ENCODE data around the gene THTPA. TPM values are rescaled to one million over a fixed set of nuclear protein-coding genes. Genes with fewer than 3 reads are reported as not detected.
A peak's percentile ranks its signal among the peaks of the same experiment; 100 is the strongest.
"Not testable (repeated sequence)": the region's sequence is repeated elsewhere in the genome, so short reads cannot be mapped to it uniquely, and the experiment has no call there.

THTPA gene
- polyA plus RNA-seq, 4 donors, result 15.8 to 21.1 (median 17.3) TPM

DNA sequence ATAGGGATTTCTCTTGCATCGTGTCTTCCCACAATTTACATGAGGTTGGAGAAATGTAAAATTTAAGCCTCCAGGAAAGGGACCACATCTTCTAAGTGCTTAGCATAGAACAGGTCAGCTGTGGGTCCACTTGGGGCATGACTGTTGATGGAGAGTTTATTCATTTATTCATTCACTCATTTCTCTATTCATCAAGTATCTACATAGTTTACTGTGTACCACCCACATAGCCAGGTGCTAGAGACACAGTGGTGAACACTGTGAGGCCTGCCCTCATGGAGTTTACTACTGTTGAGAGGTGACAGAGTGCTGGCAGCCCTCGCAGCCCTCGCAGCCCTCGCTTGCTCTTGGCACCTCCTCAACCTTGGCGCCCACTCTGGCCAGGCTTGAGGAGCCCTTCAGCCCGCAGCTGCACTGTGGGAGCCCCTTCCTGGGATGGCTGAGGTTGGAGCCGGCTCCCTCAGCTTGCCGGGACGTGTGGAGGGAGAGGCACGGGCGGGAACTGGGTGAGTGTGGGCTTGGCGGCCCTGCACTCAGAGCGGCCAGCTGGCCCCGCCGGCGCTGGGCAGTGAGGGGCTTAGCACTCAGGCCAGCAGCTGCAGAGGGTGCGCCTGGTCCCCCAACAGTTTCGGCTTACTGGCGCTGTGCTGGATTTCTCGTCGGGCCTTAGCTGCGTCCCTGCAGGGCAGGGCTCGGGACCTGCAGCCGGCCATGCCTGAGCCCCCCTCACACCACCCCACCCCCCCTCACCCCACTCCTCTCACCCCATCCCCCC is 24.3 kb downstream of the THTPA start:
- DNase-seq (ENCODE audit: low read depth in 4 of 4, low spot score in 3 of 4), result no peak

GRCh38 chr14:23580948-23581281 is 24.8 kb downstream of the THTPA start:
- no peak for DNase-seq (ENCODE audit: low read depth in 4 of 4, low spot score in 3 of 4)

GRCh38 chr14:23582906-23583760 is 27.1 kb downstream of the THTPA start:
- no peak for DNase-seq (ENCODE audit: low read depth in 4 of 4, low spot score in 3 of 4)

DNA sequence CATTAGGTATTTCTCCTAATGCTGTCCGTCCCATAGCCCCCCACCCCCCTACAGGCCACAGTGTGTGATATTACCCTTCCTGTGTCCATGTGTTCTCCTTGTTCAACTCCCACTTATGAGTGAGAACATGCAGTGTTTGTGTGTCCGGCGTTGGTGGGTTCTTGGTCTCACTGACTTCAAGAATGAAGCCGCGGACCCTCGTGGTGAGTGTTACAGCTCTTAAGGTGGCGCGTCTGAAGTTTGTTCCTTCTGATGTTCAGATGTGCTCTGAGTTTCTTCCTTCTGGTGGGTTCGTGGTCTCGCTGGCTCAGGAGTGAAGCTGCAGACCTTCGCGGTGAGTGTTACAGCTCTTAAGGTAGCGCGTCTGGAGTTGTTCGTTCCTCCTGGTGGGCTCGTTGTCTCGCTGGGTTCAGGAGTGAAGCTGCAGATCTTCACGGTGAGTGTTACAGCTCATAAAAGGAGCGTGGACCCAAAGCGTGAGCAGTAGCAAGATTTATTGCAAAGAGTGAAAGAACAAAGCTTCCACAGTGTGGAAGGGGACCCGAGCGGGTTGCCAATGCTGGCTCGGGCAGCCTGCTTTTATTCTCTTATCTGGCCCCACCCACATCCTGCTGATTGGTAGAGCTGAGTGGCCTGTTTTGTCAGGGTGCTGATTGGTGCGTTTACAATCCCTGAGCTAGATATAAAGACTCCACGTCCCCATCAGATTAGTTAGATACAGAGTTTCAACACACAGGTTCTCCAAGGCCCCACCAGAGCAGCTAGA is 27.9 kb downstream of the THTPA start:
- not testable (repeated sequence) for DNase-seq (ENCODE audit: low read depth in 4 of 4, low spot score in 3 of 4)

DNA sequence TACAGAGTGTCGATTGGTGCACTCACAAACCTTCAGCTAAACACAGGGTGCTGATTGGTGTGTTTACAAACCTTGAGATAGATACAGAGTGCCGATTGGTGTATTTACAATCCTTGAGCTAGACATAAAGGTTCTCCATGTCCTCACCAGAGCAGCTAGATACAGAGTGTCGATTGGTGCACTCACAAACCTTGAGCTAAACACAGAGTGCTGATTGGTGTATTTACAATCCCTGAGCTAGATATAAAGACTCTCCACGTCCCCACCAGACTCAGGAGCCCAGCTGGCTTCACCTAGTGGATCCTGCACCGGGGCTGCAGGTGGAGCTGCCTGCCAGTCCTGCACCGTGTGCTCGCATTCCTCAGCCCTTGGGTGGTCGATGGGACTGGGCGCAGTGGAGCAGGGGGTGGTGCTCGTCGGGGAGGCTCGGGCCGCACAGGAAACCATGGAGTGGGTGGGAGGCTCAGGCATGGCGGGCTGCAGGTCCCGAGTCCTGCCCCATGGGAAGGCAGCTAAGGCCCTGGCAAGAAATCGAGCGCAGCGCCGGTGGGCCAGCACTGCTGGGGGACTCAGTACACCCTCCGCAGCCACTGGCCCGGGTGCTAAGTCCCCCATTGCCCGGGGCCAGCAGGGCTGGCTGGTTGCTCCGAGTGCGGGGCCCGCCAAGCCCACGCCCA is 28.6 kb downstream of the THTPA start:
- DNase-seq (ENCODE audit: low read depth in 4 of 4, low spot score in 3 of 4), result not testable (repeated sequence)

GRCh38 chr14:23588884-23589598 is 33.0 kb downstream of the THTPA start:
- peak; percentile 79 to 83 (median 82) for DNase-seq (ENCODE audit: low read depth in 4 of 4, low spot score in 3 of 4)

DNA sequence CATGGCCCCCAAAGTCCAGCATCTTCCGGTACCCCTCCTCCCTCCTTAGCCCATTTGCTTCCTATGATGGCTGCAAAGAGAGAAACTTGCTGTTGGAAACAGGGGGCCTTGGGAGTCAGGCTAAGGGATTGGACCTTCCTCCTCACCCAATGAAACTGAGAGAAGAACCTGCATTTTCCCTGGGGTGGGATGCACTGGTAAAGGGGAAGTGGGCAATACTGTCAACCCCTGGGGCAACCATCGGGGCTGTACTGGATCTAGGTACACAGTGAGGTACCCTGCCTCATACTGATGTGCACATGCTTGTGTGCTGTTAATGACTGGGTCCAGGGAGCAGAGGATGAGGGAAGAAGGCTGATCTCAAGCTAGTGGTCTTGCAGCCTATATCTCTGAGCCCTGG is 33.5 kb downstream of the THTPA start:
- no peak for DNase-seq (ENCODE audit: low read depth in 4 of 4, low spot score in 3 of 4)

DNA sequence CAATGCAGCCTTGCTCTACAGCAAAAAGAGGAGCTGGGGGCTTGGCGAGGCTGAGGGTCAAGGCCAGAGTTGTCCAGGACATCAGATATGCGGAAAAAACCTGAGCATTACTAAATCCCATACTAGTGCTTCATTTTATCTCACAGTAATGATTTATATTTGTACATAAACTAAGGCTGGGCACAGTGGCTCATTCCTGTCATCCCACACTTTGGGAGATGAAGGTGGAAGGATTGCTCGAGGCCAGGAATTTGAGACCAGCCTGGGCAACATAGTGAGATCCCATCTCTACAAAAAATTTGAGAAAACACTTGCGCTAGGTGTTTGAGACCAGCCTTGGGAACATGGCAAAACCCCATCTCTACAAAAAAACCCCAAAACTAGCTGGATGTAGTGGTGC is 34.1 kb downstream of the THTPA start:
- DNase-seq (ENCODE audit: low read depth in 4 of 4, low spot score in 3 of 4), result no peak

- not testable (repeated sequence) for DNase-seq (ENCODE audit: low read depth in 4 of 4, low spot score in 3 of 4)
Observed at GRCh38 chr14:23594191-23594590, 38.1 kb downstream of the THTPA start.

GRCh38 chr14:23600322-23600707 is 44.2 kb downstream of the THTPA start:
- no peak for DNase-seq (ENCODE audit: low read depth in 4 of 4, low spot score in 3 of 4)

GRCh38 chr14:23600806-23601205 is 44.7 kb downstream of the THTPA start:
- DNase-seq (ENCODE audit: low read depth in 4 of 4, low spot score in 3 of 4), result no peak

GRCh38 chr14:23601424-23601823 is 45.4 kb downstream of the THTPA start:
- DNase-seq (ENCODE audit: low read depth in 4 of 4, low spot score in 3 of 4), result no peak

GRCh38 chr14:23601845-23602180 is 45.7 kb downstream of the THTPA start:
- no peak for DNase-seq (ENCODE audit: low read depth in 4 of 4, low spot score in 3 of 4)

DNA sequence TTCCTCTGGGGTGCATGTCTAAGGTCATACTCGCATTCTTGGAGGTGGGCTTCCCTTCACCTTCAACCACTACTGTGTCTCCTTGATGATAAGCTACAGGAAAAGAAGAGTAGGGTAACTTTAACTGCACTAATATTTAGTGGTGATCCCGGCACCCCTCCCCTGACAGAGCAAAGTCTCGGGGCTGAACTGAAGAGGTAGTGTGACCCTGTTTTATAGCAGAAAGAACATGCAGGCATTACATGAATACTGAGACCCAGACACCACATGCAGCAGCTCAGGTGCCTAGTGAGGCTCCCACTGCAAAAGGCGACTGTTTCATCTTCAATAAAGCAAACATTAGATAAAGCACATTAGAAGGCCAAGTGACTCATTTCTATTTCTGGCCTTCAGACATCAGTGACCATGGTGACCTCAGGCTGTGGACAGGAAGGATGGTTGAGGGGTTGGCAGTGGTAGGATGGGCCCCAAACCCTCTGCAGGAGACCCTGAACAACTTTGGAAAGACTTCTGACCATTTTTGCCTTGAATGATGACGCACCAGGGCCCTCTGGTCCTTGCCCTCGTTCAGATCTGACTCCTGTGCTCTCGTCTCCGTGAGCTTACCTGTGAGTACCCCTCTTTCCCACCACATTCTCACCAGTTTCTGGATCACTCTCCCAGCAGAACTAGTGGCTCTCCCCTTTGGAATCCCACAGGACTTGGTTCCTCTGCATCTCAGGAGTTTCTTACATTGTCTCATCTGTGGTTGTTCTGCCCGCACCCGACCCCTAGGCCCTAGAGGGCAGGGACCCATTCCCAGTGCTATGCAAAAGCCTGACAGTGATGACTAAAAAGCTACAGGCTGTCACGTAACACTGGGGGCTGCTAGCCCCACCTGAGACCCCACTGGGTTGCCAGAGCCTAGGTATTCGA is 46.4 kb downstream of the THTPA start:
- no peak for DNase-seq (ENCODE audit: low read depth in 4 of 4, low spot score in 3 of 4)

DNA sequence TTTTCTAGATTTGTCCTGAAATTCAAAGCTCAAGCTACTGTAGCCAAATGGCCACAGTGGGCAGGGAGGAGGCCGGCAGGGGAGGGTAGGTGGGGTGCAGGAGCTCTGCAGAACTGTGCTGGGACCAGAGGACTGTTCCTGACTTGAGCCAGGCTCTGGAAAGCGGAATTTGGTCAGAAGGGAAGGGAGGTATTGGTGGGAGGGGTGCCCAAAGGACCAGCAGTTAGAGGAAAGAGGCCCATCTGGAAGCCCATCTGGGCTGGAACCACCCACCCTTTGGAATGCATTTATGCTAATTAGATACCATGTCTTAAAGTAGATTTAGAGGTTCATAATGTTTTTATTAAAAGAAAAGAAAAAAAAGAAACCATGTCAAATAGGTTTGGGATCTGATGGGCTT is 47.0 kb downstream of the THTPA start:
- no peak for DNase-seq (ENCODE audit: low read depth in 4 of 4, low spot score in 3 of 4)

- DNase-seq (ENCODE audit: low read depth in 4 of 4, low spot score in 3 of 4), result no peak
Observed at GRCh38 chr14:23604148-23604547, 48.1 kb downstream of the THTPA start.

DNA sequence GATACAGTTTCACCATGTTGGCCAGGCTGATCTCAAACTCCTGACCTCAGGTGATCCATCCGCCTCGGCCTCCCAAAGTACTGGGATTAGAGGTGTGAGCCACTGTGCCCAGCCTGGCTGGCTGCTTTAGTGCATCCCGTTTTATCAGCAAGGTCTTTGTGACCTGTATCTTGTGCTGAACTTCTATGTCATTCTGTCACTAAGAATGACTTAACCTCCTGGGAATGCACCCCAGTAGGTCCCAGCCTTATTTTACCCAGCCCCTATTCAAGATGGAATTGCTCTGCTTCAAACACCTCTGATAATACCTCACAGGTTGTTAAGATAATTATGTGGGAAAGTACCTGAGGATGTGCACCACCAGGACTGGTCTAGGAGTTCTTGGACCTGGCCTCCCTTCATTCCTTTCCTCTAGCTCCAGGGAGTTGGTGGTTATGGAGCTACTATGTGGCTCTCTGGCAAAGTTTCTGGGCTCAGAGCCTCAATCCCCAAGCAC is 48.7 kb downstream of the THTPA start:
- DNase-seq (ENCODE audit: low read depth in 4 of 4, low spot score in 3 of 4), result no peak

- DNase-seq (ENCODE audit: low read depth in 4 of 4, low spot score in 3 of 4), result no peak
Observed at GRCh38 chr14:23605931-23606585, 50.0 kb downstream of the THTPA start.
